Left renal cortex interstitium (tissue), 4 donors: ENCODE data around the gene HDAC2. TPM values are rescaled to one million over a fixed set of nuclear protein-coding genes. Genes with fewer than 3 reads are reported as not detected.
"Not testable (repeated sequence)": the region's sequence is repeated elsewhere in the genome, so short reads cannot be mapped to it uniquely, and the experiment has no call there.

Experiments used
- DNase-seq, 4 donors: peaks; one replicate each; pipeline ENCODE4 v3.0.0-alpha.2; 2013; ENCODE audit warnings: low read depth in 4 of 4, low spot score in 2 of 4, missing footprints in 1 of 4
- polyA plus RNA-seq, 4 donors: library from polyadenylated mRNA; unstranded; fragments of 120-200 nt; gene quantifications; one replicate each; pipeline ENCODE4 v1.2.1, GENCODE V29; 2013; ENCODE audit not compliant: insufficient read length in 4 of 4

Gene HDAC2
- 100 to 1,000 TPM; 230 to 268 (median 255) TPM for polyA plus RNA-seq

GRCh38 chr6:113970805-113971676 lies at the start of gene HDAC2:
Gene HDAC2 (minus strand): TSS chr6:113971148. CDS start chr6:113970908, 240 bp downstream.
- peak; percentile 77 to 93 (median 86) for DNase-seq

DNA sequence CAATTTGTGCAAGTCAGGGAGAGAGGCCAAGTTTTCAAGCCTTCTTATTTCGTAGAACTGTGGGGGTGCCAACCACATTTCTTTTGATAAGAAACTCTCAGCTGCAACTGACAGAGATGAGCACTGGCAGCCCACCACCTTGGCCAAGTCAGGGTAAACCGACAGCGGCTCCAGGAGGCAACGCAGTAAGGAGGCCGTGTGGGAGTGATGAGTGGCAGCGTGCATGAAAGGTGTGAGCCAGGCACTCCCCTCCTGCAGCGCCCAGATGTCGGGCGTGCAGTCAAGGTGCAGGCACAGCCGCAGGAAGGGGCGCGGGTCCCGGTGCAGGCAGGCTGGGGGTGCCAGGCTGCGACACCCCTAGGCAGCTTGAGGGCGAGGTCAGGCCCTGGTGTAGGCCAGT lies 49.2 kb upstream of the HDAC2 start:
- DNase-seq = no peak

DNA sequence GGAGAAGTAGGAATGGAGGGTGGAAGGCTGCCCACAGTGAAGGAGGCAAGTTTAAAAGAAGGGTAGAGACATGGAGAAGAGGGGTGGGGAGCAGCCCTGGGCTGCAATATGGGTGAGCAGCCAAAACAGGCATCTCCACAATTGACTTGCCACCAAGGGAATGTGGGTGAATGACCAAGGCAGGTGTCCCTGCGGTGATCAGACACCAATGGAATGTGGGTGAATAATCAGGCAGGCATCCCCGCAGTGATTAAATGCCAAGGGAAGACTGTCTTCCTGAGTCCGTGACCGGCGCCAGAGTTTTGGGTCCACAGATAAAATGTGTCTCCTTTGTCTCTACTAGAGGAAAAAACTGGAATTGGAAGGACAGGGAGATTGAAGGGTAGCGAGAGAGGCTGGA lies 46.2 kb upstream of the HDAC2 start:
- DNase-seq = not testable (repeated sequence)

- DNase-seq = not testable (repeated sequence)
These were observed 43.2 kb upstream of the HDAC2 start for GRCh38 chr6:114014106-114014505.

DNA sequence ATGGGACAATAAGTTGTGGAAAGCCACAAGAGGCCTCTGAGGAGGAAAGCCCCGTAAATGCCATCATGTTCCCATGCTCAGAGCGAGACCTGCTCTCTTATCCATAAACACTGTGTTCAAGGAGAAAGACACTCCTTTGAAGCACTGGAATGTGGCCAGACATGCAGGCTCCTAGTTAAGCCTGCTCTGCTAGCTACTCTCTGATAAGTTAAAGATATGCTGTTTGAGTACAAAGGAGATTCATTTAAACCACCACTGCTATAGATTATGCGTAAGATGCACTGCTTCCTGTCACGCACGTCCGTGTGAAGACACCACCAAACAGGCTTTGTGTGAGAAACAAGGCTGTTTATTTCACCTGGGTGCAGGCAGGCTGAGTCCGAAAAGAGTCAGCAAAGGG lies 40.5 kb upstream of the HDAC2 start:
- DNase-seq = not testable (repeated sequence)

GRCh38 chr6:114010540-114010939 lies 39.6 kb upstream of the HDAC2 start:
- DNase-seq = no peak

DNA sequence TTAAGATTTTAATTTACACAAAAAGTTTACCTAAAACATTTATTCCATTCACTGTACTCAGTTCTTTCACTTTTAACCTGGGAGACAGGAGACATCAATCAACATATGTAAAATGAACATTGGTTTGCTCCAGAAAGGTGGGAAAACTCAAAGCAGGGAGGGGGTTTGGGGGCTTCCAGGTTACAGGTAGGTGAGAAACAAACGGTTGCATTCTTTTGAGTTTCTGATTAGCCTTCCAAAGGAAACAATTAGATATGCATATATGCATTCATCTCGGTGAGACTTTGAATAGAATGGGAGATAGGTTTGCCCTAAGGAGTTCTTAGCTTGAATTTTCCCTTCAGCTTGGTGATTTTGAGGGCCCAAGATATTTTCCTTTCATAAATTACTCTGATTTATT lies 38.2 kb upstream of the HDAC2 start:
- DNase-seq = no peak

- DNase-seq = no peak
These were observed 37.4 kb upstream of the HDAC2 start for GRCh38 chr6:114008331-114008730.

DNA sequence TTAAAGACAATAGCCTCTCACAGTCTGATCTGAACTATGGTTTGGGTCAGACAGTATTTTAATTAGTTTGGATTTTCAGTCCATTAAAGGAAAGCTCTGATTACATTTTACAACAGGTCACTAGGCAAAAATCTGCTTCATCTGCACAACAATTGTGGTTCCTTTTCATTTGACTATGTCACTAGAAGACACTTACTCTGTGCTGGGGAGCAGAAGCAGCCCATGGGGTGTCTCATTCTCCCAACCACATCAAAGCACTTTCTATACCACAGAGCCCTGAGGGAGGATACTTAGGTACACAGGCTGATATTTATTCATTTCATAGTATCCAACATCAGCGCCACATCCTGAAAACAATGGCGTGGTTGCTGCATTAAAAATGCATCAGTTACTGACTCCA lies 36.6 kb upstream of the HDAC2 start:
- DNase-seq = no peak

- DNase-seq = no peak
These were observed 30.4 kb upstream of the HDAC2 start for GRCh38 chr6:114001354-114001753.

DNA sequence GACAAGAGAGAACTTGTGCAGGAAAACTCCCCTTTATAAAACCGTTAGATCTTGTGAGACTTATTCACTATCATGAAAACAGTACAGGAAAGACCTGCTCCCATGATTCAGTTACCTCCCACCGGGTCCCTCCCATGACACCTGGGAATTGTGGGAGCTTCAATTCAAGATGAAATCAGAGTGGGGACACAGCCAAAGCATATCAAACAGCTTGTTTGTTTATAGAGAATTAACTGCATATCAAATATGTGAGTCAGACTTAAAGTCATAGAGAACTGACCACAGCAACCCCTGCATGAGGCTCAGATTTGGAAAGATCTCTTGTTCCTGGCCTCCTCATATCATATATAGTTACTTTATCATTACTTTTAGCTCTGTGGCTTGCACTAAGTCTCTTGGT lies 29.1 kb upstream of the HDAC2 start:
- DNase-seq = no peak

DNA sequence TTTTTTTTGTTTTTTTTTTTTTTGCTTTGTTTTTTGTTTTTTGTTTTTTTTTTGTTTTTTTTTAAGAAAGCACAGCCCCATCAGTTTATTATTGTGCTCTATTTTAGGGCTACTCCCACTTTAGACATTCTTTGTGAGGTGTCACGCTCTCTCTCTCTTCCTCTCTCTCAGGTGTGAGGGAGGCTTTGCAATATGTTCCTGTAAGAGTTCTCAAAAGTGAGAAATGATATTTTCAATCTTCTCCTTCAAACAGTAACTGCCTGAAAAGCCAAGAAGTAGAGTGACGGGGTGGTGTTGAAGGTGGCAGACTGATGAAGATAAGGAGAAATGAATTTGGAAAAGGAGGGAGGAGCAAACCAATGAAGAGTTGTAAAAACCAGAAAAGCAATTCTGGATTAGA lies 28.3 kb upstream of the HDAC2 start:
- DNase-seq = no peak

DNA sequence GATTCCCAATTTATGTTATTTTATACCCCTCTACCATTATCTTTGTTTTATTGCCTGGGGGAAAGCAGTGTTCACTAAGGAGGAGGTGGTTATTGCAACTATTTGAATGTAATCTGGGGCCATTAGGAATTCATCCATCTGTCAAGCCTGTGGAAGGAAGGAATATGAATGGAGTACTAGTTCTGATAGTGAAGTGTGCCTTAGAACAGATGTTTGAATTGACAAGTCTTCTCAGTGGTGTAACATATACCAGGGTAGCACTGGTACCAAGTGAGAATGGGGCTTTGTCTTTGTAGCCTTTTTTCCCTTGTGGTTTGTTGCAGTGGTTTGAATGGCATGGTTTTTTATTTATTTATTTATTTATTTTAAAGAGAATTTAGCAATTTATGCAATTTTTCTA lies 27.9 kb upstream of the HDAC2 start:
- no peak for DNase-seq

- no peak for DNase-seq
These were observed 26.2 kb upstream of the HDAC2 start for GRCh38 chr6:113997116-113997515.

GRCh38 chr6:113995634-113996033 lies 24.7 kb upstream of the HDAC2 start:
- no peak for DNase-seq

DNA sequence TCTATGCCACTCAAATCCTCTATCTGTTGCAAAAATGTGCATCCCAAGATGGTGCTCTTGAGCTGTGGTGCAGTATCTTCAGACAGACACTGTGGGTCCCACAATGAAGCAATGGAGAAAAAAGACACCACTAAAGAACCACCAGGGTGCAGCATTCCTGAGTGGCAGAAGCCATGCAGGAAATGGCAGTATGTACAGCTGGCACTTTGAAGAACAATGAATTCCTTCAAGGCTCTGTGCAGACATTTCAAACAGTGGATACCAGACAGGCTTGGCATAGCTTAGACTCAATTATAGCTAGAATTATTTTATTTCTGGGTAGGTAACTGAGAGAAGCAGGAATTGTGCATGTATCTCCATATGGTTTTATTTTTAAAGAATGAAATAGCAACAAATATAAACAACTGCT lies 24.0 kb upstream of the HDAC2 start:
- DNase-seq = no peak

GRCh38 chr6:113989675-113990074 lies 18.7 kb upstream of the HDAC2 start:
- DNase-seq = no peak

- not testable (repeated sequence) for DNase-seq
These were observed 11.7 kb upstream of the HDAC2 start for GRCh38 chr6:113982675-113983074.

DNA sequence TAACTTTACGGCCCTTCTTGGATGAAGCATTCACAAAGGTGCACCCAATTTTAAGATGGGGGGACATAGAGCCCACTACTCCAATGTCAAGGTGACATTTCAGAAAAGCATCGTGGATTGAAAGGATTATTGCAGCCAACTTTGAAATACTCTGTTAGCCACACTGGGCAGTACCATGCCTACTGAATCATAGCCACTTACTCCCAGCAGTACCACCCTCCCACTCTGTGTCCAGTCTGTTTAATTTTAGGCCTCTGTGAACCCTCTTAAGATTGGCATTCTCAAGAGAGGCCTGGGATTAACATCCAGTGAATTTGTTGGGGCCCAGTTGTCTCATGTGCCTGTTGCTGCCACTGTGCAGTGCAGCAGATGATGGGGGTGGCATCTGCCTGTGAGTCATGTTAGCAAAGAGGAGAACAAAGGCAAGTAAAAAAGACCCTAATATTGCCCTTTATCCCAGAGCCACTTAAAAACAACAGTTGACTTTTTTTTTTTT lies 11.2 kb upstream of the HDAC2 start:
- DNase-seq = no peak

GRCh38 chr6:113980937-113981554 lies 10.1 kb upstream of the HDAC2 start:
- DNase-seq = no peak

DNA sequence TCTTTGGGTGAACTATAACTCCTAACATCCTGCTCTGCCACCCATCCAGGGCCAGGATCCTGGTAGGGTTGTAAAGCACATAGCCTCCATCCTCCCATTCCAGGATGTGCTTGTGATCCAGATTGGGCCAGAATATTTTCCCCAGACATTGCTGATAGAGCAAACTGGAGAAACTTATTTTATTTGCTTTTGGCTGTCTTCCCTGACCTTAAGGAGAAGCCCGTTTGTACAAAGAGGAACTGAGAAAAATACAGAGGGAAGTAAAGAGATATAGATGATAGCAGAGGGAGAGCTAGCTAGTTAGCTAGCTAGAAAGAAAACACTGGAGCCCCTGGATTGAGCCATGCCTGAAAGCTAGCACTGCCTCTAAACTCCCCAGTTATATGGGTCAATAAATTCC lies 9.0 kb upstream of the HDAC2 start:
- DNase-seq = no peak
